Uterus (tissue), 2 donors: ENCODE results near the gene SYNJ1.

ENCODE experiments used
- POLR2A ChIP-seq, 2 donors: fragments of 450-650 bp; IDR thresholded peaks; one replicate each; pipeline ENCODE4 v1.6.1; 2016; ENCODE audit warnings: antibody characterized with exemption in 2 of 2, mild to moderate bottlenecking in 1 of 2, moderate library complexity in 1 of 2
- TF ChIP-seq, protein P1 (sequence below), 4 experiments: fragments of 200-600 bp in 2 of 4; fragments of 450-650 bp in 2 of 4; sonication (generic) in 2 of 4; IDR thresholded peaks; one replicate each; pipeline ENCODE4 v1.5.1; 2016 to 2019; ENCODE audit warnings: antibody characterized with exemption in 4 of 4, mild to moderate bottlenecking in 2 of 4, moderate library complexity in 1 of 4

DNA sequence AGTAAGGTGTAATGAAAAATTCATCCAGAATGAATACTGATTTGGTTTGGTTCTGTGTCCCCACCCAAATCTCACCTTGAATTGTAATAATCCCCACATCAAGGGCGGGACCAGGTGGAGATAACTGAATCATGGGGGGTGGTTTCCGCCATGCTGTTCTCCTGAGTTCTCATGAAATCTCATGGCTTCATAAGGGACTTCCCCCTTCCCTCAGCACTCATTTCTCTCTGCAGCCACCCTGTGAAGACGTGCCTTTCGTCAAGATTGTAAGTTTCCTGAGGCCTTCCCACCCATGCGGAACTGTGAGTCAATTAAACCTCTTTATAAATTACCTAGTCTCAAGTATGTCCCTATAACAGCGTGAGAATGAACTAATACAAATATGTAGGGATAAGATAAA lies 5.5 kb upstream of the SYNJ1 start:
- TF ChIP-seq, protein P1, sequence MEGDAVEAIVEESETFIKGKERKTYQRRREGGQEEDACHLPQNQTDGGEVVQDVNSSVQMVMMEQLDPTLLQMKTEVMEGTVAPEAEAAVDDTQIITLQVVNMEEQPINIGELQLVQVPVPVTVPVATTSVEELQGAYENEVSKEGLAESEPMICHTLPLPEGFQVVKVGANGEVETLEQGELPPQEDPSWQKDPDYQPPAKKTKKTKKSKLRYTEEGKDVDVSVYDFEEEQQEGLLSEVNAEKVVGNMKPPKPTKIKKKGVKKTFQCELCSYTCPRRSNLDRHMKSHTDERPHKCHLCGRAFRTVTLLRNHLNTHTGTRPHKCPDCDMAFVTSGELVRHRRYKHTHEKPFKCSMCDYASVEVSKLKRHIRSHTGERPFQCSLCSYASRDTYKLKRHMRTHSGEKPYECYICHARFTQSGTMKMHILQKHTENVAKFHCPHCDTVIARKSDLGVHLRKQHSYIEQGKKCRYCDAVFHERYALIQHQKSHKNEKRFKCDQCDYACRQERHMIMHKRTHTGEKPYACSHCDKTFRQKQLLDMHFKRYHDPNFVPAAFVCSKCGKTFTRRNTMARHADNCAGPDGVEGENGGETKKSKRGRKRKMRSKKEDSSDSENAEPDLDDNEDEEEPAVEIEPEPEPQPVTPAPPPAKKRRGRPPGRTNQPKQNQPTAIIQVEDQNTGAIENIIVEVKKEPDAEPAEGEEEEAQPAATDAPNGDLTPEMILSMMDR (IDR thresholded peaks at IDR 0.05), result no peak
- TF ChIP-seq POLR2A (IDR thresholded peaks at IDR 0.05), result no peak
